Mesendoderm (in vitro differentiated cells): Measurements from ENCODE around the gene HINFP.

Source experiments
- DNase-seq: peaks from one replicate; pipeline ENCODE4 v3.0.0; 2013
- H2AK5ac ChIP-seq: 2 replicates; pipeline ENCODE4 v1.6.1; 2013; ENCODE audit warnings: low read length, inconsistent platforms
- H2BK120ac ChIP-seq: 2 replicates; pipeline ENCODE4 v1.6.1; 2013; ENCODE audit warnings: low read depth, mild to moderate bottlenecking, low read length, moderate library complexity, mixed read lengths
- H2BK15ac ChIP-seq: replicated peaks from 2 replicates; pipeline ENCODE4 v1.6.1; 2013; ENCODE audit warnings: low read depth, mild to moderate bottlenecking, moderate library complexity
- H2BK5ac ChIP-seq: 2 replicates; pipeline ENCODE4 v1.6.1; 2013; ENCODE audit warnings: low read length, inconsistent platforms
- H3K18ac ChIP-seq: 2 replicates; pipeline ENCODE4 v1.6.1; 2013; ENCODE audit warnings: mild to moderate bottlenecking, low read length, mixed read lengths
- H3K23ac ChIP-seq: one replicate; pipeline ENCODE4 v1.6.1; 2013; ENCODE audit warnings: low read length
- H3K27ac ChIP-seq: 2 replicates; pipeline ENCODE4 v1.5.1; 2013; ENCODE audit warnings: low read depth, mild to moderate bottlenecking, inconsistent platforms, low read length, moderate library complexity
- H3K27me3 ChIP-seq: 2 replicates; pipeline ENCODE4 v1.6.1; 2013; ENCODE audit warnings: low read length, control low read depth, mild to moderate bottlenecking, inconsistent platforms; ENCODE audit not compliant: insufficient read depth, poor library complexity
- H3K36me3 ChIP-seq: 2 replicates; pipeline ENCODE4 v1.6.1; 2013; ENCODE audit warnings: low read length, inconsistent platforms; ENCODE audit not compliant: control insufficient read depth, insufficient read depth
- H3K4ac ChIP-seq: one replicate; pipeline ENCODE4 v1.6.1; 2013; ENCODE audit warnings: low read depth, mild to moderate bottlenecking, low read length, moderate library complexity
- H3K4me1 ChIP-seq: 2 replicates; pipeline ENCODE4 v1.6.1; 2013; ENCODE audit warnings: low read depth, low read length, inconsistent platforms; ENCODE audit not compliant: control insufficient read depth
- H3K4me2 ChIP-seq: 2 replicates; pipeline ENCODE4 v1.6.1; 2013; ENCODE audit warnings: low read length
- H3K4me3 ChIP-seq: 2 replicates; pipeline ENCODE4 v1.5.1; 2013; ENCODE audit warnings: mild to moderate bottlenecking, low read length
- H3K56ac ChIP-seq: one replicate; pipeline ENCODE4 v1.6.1; 2013; ENCODE audit warnings: low read length
- H3K79me1 ChIP-seq: 2 replicates; pipeline ENCODE4 v1.6.1; 2013; ENCODE audit warnings: low read length, inconsistent platforms
- H3K79me2 ChIP-seq: 2 replicates; pipeline ENCODE4 v1.6.1; 2013; ENCODE audit warnings: mild to moderate bottlenecking, low read length; ENCODE audit not compliant: control insufficient read depth, insufficient read depth
- H3K9ac ChIP-seq: 2 replicates; pipeline ENCODE4 v1.6.1; 2013; ENCODE audit warnings: low read length, inconsistent platforms
- H4K5ac ChIP-seq: one replicate; pipeline ENCODE4 v1.6.1; 2013; ENCODE audit warnings: low read length
- H4K8ac ChIP-seq: one replicate; pipeline ENCODE4 v1.6.1; 2013; ENCODE audit warnings: low read depth, mild to moderate bottlenecking, control low read depth, low read length, moderate library complexity
- WGBS: extraction: QIAGEN DNeasy Blood & Tissue Kit; methylation state at CpG from one replicate; pipeline ENCODE4 v1.1.7; 2013; ENCODE audit warnings: low lambda C conversion rate, missing lambda C conversion rate; ENCODE audit not compliant: insufficient coverage; ENCODE audit errors: extremely low coverage; 5-methylcytosine and 5-hydroxymethylcytosine counted together

Gene HINFP

GRCh38 chr11:119172513-119172912, 51.1 kb downstream of the HINFP start:
- Histone ChIP-seq H3K27ac (no peak overlapping the region), H3K56ac (no peak overlapping the region), H2BK5ac (no peak overlapping the region), H3K4me1 (no peaks in the 10 kb centered on the region), H3K4ac (no peak overlapping the region), H3K18ac (no peak overlapping the region), H2BK15ac (no peak overlapping the region), H3K9ac (no peak overlapping the region), H2BK120ac (no peak overlapping the region), H3K36me3 (no peaks in the 10 kb centered on the region), H3K79me2 (no peaks in the 10 kb centered on the region), H2AK5ac (no peak overlapping the region), H3K4me2 (no peak overlapping the region), H3K4me3 (no peak overlapping the region), H4K8ac (no peak overlapping the region), H4K5ac (no peak overlapping the region), H3K79me1 (no peaks in the 10 kb centered on the region), H3K27me3 (no peaks in the 10 kb centered on the region), H3K23ac (no peak overlapping the region)
- DNase-seq: peak; percentile 23
- WGBS: no CpG with 5 or more reads among the region's 2 CpGs

DNA sequence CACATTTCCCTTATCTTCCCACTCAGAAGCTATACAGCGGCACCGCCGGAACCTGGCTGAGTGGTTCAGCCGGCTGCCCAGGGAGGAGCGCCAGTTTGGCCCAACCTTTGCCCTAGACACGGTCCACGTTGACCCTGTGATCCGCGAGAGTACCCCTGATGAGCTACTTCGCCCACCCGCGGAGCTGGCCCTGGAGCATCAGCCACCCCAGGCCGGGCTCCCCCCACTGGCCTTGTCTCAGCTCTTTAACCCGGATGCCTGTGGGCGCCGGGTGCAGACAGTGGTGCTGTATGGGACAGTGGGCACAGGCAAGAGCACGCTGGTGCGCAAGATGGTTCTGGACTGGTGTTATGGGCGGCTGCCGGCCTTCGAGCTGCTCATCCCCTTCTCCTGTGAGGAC, 52.1 kb downstream of the HINFP start:
- WGBS: no CpG with 5 or more reads among the region's 21 CpGs
- DNase-seq: no peak
- Histone ChIP-seq H2BK120ac (no peak overlapping the region), H3K4me1 (no peaks in the 10 kb centered on the region), H4K5ac (no peak overlapping the region), H2AK5ac (no peak overlapping the region), H3K18ac (no peak overlapping the region), H3K79me2 (no peaks in the 10 kb centered on the region), H3K27ac (no peak overlapping the region), H3K4ac (no peak overlapping the region), H3K79me1 (no peaks in the 10 kb centered on the region), H3K4me2 (no peak overlapping the region), H3K27me3 (no peaks in the 10 kb centered on the region), H3K56ac (no peak overlapping the region), H3K4me3 (no peak overlapping the region), H3K9ac (no peak overlapping the region), H4K8ac (no peak overlapping the region), H2BK15ac (no peak overlapping the region), H2BK5ac (no peak overlapping the region), H3K23ac (no peak overlapping the region), H3K36me3 (no peaks in the 10 kb centered on the region)

DNA sequence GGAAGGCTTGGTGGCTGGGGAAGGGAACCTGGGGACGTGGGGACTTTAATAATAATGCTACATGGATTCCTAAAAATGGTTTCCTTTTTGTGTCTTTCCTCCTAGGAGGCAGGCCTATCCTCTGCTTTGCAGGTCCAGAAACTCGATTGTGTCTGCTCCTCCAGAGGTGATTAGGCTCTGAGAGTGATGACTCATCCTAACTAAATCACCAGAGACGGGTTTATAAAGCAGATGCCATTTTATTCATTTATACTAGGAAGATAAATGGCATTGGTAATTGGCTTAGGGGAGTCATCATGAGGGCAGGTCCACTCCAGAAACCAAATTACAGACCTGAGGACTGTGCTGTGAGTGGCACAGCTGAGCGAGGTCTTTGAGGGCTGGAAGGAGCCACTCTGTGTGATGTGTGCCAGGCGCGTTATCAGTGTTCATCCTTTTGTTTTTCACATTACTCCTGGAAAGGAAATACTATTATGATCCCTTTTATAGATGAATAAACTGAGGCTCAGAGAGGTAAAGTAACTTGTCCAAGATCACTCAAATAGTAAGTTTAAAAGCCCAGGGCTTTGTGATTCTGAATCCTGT, 54.2 kb downstream of the HINFP start:
- no peak overlapping the region for H3K4me2 ChIP-seq
- H3K36me3 ChIP-seq: no peaks in the 10 kb centered on the region
- no peak overlapping the region for H2BK5ac ChIP-seq
- no peak overlapping the region for H2AK5ac ChIP-seq
- no peak overlapping the region for H3K27ac ChIP-seq
- no peak overlapping the region for H4K8ac ChIP-seq
- no peak overlapping the region for H3K23ac ChIP-seq
- no peak overlapping the region for H3K4me3 ChIP-seq
- H3K79me2 ChIP-seq: no peaks in the 10 kb centered on the region
- H3K9ac ChIP-seq: no peak overlapping the region
- H3K27me3 ChIP-seq: no peaks in the 10 kb centered on the region
- peak; percentile 33 for DNase-seq
- H3K18ac ChIP-seq: no peak overlapping the region
- no peaks in the 10 kb centered on the region for H3K79me1 ChIP-seq
- H3K4ac ChIP-seq: no peak overlapping the region
- H4K5ac ChIP-seq: no peak overlapping the region
- H2BK15ac ChIP-seq: no peak overlapping the region
- WGBS: no CpG with 5 or more reads among the region's 6 CpGs
- no peak overlapping the region for H2BK120ac ChIP-seq
- no peaks in the 10 kb centered on the region for H3K4me1 ChIP-seq
- no peak overlapping the region for H3K56ac ChIP-seq

GRCh38 chr11:119178166-119178680, 56.8 kb downstream of the HINFP start:
- Histone ChIP-seq H3K9ac (no peak overlapping the region), H3K23ac (no peak overlapping the region), H3K4ac (no peak overlapping the region), H2BK15ac (no peak overlapping the region), H3K18ac (no peak overlapping the region), H2BK120ac (no peak overlapping the region), H3K4me1 (no peaks in the 10 kb centered on the region), H2BK5ac (no peak overlapping the region), H3K79me1 (no peaks in the 10 kb centered on the region), H3K56ac (no peak overlapping the region), H3K36me3 (no peaks in the 10 kb centered on the region), H3K27ac (no peak overlapping the region), H3K79me2 (no peaks in the 10 kb centered on the region), H3K27me3 (no peaks in the 10 kb centered on the region), H4K5ac (no peak overlapping the region), H3K4me2 (no peak overlapping the region), H3K4me3 (no peak overlapping the region), H2AK5ac (no peak overlapping the region), H4K8ac (no peak overlapping the region)
- DNase-seq: no peak
- WGBS: no CpG with 5 or more reads among the region's 4 CpGs

DNA sequence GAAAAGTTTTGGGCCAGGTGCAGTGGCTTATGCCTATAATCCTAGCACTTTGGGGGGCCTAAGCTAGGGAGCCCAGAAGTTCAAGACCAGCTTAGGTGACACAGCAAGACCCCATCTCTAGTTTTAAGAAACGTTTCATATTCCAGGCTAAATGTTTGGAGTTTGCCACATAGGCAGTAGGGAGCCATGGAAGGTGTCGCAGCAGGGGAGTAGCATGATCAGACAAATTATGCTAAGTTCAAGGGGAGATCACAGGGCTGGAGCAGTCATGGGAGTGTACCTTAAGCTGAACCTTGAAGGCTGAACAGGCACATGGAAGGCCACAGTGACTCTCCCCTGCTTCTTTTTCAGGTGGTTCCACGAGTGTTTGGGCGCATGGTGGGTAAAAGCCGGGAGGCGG, 58.0 kb downstream of the HINFP start:
- Histone ChIP-seq H3K79me2 (no peaks in the 10 kb centered on the region), H4K5ac (no peak overlapping the region), H2AK5ac (no peak overlapping the region), H4K8ac (no peak overlapping the region), H3K9ac (no peak overlapping the region), H3K4me1 (no peaks in the 10 kb centered on the region), H2BK5ac (no peak overlapping the region), H3K4me3 (no peak overlapping the region), H3K23ac (no peak overlapping the region), H2BK15ac (no peak overlapping the region), H3K36me3 (no peaks in the 10 kb centered on the region), H3K27me3 (no peaks in the 10 kb centered on the region), H3K4me2 (no peak overlapping the region), H3K27ac (no peak overlapping the region), H2BK120ac (no peak overlapping the region), H3K18ac (no peak overlapping the region), H3K56ac (no peak overlapping the region), H3K4ac (no peak overlapping the region), H3K79me1 (no peaks in the 10 kb centered on the region)
- WGBS: no CpG with 5 or more reads among the region's 6 CpGs
- no peak for DNase-seq

- Histone ChIP-seq H2AK5ac (no peak overlapping the region), H4K5ac (no peak overlapping the region)
- WGBS: no CpG with 5 or more reads among the region's 10 CpGs
Observed at GRCh38 chr11:119179983-119180382, 58.6 kb downstream of the HINFP start.

More at GRCh38 chr11:119179983-119180382, 58.6 kb downstream of the HINFP start:
- Histone ChIP-seq H3K4me2 (no peak overlapping the region), H3K27me3 (no peaks in the 10 kb centered on the region), H2BK5ac (no peak overlapping the region), H3K23ac (no peak overlapping the region), H2BK15ac (no peak overlapping the region), H3K18ac (no peak overlapping the region), H2BK120ac (no peak overlapping the region), H3K9ac (no peak overlapping the region), H3K4me1 (no peaks in the 10 kb centered on the region), H3K36me3 (no peaks in the 10 kb centered on the region), H3K27ac (no peak overlapping the region), H3K79me2 (no peaks in the 10 kb centered on the region), H4K8ac (no peak overlapping the region), H3K79me1 (no peaks in the 10 kb centered on the region), H3K4me3 (no peak overlapping the region), H3K56ac (no peak overlapping the region), H3K4ac (no peak overlapping the region)
- no peak for DNase-seq
